Omental fat pad (tissue), 4 donors: ENCODE results near the gene SUCLG1. TPM values are rescaled to one million over a fixed set of nuclear protein-coding genes. Genes with fewer than 3 reads are reported as not detected.

ENCODE experiments used
- ATAC-seq: fragments of 150-250 bp; one replicate; pipeline ENCODE4 v1.9.1; 2016; ENCODE audit warnings: mild to moderate bottlenecking, moderate library complexity; ENCODE audit not compliant: low FRiP score
- DNase-seq: peaks from one replicate; pipeline ENCODE4 v3.0.0-alpha.2; 2019; ENCODE audit warnings: low spot score
- total RNA-seq, 4 donors: library from RNA; depleted of rRNA; stranded (reverse); fragments of >200 nt; gene quantifications; one replicate each; pipeline ENCODE4 v1.1.0, GENCODE V29; 2016
- TF ChIP-seq, protein P1 (sequence below), 3 donors: fragments of 450-650 bp; IDR thresholded peaks; one replicate each; pipeline ENCODE4 v1.5.1; 2016 to 2017; ENCODE audit warnings: antibody characterized with exemption in 3 of 3, mild to moderate bottlenecking in 3 of 3, moderate library complexity in 2 of 3

SUCLG1 gene
- total RNA-seq = 100 to 1,000 TPM in 2 of 4 donors, 10 to 100 TPM in 2; 66.8 to 136 (median 100.0) TPM

DNA sequence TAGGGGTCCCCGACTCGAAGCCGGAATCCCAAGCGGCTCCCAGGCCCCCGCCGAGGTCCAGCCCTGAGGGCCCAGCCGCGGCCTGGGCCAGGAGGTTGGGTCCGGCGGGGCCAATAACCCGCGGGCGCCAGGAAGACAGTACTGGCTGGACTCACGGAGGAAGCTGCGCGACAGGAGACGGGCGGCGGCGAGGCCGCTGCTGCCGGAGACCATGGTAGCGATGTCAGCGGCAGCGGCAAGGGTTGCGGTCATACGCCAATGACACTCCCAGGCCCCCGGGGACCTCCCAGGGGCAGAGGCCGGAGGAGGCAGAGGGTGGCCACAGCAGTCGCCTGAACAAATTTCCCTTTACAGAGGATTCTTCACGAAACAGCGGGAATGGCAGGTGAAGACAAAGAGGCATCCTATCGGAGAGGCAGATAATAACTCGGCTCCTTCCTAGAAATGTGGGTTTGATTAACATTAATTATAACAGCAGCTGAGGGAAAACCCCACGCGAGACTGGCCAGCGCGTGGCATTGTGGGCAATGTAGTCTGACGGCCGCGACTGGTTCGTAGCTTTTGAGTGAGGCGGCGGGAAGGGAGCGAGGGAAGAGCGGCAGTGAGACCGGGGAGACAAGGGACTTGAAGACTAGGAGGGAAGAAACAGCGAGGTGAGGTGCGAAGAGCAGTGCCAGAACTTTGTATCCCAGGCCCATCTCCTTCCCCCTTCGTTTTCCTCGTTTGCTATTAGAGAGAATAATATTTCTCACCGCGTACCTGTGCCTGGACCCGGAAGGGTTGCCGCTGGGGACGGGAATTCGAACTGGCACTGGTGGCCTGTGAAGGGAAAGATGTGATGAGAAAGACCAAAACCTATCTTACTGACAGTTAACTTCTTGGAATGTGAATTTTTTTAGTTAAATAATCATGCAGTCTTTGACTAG lies at the start of gene SUCLG1:
SUCLG1 (minus strand) TSS at position 263 of the 926 bp plus-strand sequence; CDS start at position 252, 11 bp downstream.
- DNase-seq = peak; percentile 67
- peak; percentile 96 for ATAC-seq
- TF ChIP-seq, protein P1, sequence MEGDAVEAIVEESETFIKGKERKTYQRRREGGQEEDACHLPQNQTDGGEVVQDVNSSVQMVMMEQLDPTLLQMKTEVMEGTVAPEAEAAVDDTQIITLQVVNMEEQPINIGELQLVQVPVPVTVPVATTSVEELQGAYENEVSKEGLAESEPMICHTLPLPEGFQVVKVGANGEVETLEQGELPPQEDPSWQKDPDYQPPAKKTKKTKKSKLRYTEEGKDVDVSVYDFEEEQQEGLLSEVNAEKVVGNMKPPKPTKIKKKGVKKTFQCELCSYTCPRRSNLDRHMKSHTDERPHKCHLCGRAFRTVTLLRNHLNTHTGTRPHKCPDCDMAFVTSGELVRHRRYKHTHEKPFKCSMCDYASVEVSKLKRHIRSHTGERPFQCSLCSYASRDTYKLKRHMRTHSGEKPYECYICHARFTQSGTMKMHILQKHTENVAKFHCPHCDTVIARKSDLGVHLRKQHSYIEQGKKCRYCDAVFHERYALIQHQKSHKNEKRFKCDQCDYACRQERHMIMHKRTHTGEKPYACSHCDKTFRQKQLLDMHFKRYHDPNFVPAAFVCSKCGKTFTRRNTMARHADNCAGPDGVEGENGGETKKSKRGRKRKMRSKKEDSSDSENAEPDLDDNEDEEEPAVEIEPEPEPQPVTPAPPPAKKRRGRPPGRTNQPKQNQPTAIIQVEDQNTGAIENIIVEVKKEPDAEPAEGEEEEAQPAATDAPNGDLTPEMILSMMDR (IDR thresholded peaks at IDR 0.05) = no peak

DNA sequence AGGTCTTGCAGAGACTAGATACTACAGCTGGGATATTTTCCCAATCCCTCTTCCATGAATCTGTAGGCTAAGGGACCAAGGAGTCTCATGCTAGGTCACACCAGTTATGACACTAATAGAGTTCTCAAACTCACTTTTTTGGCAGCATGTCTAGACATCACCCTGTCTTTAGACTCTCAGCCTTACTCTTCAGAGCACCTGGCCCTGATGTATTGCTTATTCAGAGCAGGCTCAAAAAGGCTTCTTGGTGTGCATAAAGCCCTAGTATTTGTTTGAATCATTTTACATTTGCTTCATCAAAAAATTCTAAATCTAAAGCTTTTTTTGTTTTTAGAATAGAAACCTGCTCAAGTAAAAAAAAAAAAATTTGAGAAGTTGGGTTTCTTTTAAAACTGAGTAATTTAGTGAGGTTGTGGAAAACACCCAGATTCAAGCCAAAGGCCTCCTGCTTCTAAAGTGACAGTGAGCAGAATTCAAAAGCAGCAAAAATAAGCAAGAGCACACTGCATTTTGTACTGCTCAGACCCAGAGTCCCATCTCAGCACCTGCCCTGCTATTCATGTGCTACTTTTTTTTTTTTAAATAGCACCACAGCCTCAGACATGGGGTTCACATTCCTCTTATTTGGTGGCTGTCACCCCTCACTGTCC lies 39.2 kb upstream of the SUCLG1 start:
- DNase-seq (no peak), ATAC-seq (no peak)
- TF ChIP-seq, protein P1 (IDR thresholded peaks at IDR 0.05) = no peak

- DNase-seq (no peak), ATAC-seq (no peak)
- TF ChIP-seq, protein P1 (IDR thresholded peaks at IDR 0.05) = no peak
Observed at GRCh38 chr2:84497285-84497684, 38.2 kb upstream of the SUCLG1 start.

DNA sequence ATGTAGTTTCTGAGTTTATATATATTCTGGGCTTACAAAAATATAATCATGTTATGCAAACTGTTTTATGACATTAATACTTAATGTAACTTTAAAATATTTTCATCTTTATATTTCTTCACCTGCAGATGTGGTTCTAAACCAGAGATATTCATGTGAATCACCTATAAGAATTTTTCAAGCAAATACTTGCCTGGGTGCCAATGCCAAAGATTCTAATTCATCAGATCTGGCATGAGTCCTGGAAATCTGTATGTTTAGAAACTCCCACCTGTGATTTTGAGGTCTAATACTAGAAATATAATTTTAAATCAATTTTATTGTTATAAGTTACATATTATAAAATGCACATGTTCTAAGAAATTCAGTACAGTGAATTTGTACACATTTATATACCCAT lies 37.3 kb upstream of the SUCLG1 start:
- DNase-seq (no peak), ATAC-seq (no peak)
- TF ChIP-seq, protein P1 (IDR thresholded peaks at IDR 0.05) = no peak

DNA sequence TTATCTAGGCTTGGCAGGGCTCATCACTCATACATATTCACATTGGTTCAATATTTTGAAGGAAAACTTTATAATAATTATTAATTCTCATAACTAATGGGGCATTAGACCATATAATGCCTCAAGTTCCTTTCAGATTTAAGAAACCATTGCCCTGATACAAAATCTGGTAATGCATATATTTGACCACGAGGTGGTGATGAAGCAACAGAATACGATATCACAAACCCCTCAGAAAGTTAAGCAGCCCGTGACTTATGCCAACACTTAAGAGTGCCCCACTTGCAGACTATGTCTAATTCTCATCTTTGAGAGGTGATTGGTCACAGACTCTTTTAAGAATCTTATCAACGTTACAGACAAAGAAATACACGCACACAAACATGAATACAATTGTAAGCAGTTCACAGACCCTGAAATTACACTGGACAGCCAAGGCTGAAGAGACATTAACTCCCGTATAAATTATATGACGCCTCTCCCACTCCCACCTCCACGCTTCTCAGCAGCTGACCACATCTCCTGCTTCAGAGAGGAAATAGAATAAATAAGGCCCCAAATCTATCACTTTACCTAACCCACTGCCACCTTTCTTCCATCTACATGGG lies 36.6 kb upstream of the SUCLG1 start:
- DNase-seq (no peak), ATAC-seq (peak; percentile 73)
- TF ChIP-seq, protein P1 (IDR thresholded peaks at IDR 0.05) = no peak

- DNase-seq = no peak
- ATAC-seq = no peak
- TF ChIP-seq, protein P1 (IDR thresholded peaks at IDR 0.05) = no peak
Observed at GRCh38 chr2:84494070-84494469, 35.0 kb upstream of the SUCLG1 start.
